ENCODE measurements around the gene MARCHF6.

DNA sequence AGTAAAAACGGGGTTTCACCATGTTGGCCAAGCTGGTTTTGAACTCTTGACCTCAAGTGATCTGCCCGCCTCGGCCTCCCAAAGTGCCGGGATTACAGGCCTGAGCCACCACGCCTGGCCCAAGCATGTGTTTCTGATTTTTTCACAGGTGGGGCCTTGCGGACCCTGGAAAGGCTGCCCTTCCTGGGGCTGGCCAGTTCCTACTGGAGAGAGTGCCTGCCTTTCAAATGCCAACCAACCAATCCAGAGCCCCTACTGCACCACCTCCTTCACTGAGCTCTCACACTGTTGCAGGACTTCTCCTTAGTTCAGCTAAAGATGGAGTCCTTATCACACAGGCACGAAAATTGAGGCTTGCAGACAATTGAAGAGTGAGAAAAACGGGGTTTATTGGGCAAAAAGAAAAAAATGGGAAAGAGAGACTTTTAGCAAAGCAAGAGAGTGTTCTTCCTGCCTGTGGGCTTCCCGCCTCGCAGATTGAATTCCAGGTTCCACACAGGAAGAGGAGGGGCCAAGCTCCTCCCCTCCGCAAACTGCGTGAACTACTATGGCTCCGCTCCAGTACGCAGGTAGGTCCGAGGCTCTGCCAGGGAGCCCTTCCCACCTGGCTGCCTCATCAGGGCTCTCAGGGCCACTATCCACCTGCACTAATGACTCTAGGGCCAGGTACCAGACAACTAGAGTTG lies 37.5 kb upstream of the MARCHF6 start:
- TF ChIP-seq, protein P1, sequence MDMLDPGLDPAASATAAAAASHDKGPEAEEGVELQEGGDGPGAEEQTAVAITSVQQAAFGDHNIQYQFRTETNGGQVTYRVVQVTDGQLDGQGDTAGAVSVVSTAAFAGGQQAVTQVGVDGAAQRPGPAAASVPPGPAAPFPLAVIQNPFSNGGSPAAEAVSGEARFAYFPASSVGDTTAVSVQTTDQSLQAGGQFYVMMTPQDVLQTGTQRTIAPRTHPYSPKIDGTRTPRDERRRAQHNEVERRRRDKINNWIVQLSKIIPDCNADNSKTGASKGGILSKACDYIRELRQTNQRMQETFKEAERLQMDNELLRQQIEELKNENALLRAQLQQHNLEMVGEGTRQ (CRISPR knock-in tag; IDR thresholded peaks at IDR 0.05) = no peak
- TF ChIP-seq E2F4 (CRISPR knock-in tag; IDR thresholded peaks at IDR 0.05; ENCODE audit: borderline replicate concordance, low read depth) (no peak), PRRX2 (CRISPR knock-in tag; IDR thresholded peaks at IDR 0.05) (no peak), PRDM15 (CRISPR knock-in tag; IDR thresholded peaks at IDR 0.05) (no peak)
- TF ChIP-seq, protein P2, sequence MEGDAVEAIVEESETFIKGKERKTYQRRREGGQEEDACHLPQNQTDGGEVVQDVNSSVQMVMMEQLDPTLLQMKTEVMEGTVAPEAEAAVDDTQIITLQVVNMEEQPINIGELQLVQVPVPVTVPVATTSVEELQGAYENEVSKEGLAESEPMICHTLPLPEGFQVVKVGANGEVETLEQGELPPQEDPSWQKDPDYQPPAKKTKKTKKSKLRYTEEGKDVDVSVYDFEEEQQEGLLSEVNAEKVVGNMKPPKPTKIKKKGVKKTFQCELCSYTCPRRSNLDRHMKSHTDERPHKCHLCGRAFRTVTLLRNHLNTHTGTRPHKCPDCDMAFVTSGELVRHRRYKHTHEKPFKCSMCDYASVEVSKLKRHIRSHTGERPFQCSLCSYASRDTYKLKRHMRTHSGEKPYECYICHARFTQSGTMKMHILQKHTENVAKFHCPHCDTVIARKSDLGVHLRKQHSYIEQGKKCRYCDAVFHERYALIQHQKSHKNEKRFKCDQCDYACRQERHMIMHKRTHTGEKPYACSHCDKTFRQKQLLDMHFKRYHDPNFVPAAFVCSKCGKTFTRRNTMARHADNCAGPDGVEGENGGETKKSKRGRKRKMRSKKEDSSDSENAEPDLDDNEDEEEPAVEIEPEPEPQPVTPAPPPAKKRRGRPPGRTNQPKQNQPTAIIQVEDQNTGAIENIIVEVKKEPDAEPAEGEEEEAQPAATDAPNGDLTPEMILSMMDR (IDR thresholded peaks at IDR 0.05) = no peak

All from WTC11 (cell line).